Activated CD8-positive, alpha-beta T cell treated with anti-CD3 and anti-CD28 coated beads for 36 hours (primary cell): ENCODE measurements around the gene CXXC4. TPM values are rescaled to one million over a fixed set of nuclear protein-coding genes. Genes with fewer than 3 reads are reported as not detected.

Experiments
- ATAC-seq: fragments of 200-7000 bp; cut with Tn5 transposase; one replicate; pipeline ENCODE4 v1.10.0; 2021; ENCODE audit warnings: mild to moderate bottlenecking, moderate library complexity
- CTCF ChIA-PET: fragments of 350-600 bp; sonication (Branson Sonifier 250); formaldehyde crosslinking; loops from one replicate; lab custom pipeline; 2021; ENCODE audit warnings: antibody characterized with exemption; lab: Charles Lee
- POLR2A ChIA-PET: fragments of 350-600 bp; sonication (Branson Sonifier 250); formaldehyde crosslinking; loops from one replicate; lab custom pipeline; 2021; ENCODE audit warnings: antibody characterized with exemption; lab: Charles Lee
- DNase-seq: peaks from one replicate; pipeline ENCODE4 v3.0.0-alpha.2; 2020
- H3K27ac Mint-ChIP-seq: one replicate; pipeline ENCODE4 v1.8.0; 2021; ENCODE audit warnings: mild to moderate bottlenecking, mixed read lengths
- H3K27me3 Mint-ChIP-seq: one replicate; pipeline ENCODE4 v1.8.0; 2021; ENCODE audit warnings: mixed read lengths
- H3K36me3 Mint-ChIP-seq: one replicate; pipeline ENCODE4 v1.8.0; 2021; ENCODE audit warnings: low read depth, mixed read lengths
- H3K4me1 Mint-ChIP-seq: one replicate; pipeline ENCODE4 v1.8.0; 2021; ENCODE audit warnings: low read depth, mixed read lengths
- H3K4me3 Mint-ChIP-seq: one replicate; pipeline ENCODE4 v1.8.0; 2021; ENCODE audit warnings: mild to moderate bottlenecking, moderate library complexity, mixed read lengths
- H3K9me3 Mint-ChIP-seq: one replicate; pipeline ENCODE4 v1.8.0; 2021; ENCODE audit warnings: mixed read lengths
- CTCF ChIP-seq: fragments of 200-600 bp; IDR thresholded peaks from one replicate; pipeline ENCODE4 v1.8.0; 2022; ENCODE audit warnings: antibody characterized with exemption, mild to moderate bottlenecking
- intact Hi-C: fragments of 100-400 bp; cut with micrococcal nuclease; formaldehyde crosslinking; loops from one replicate; pipeline ENCODE4 v1.10.0; 2022
- total RNA-seq, 2 experiments: library from RNA; stranded (reverse); gene quantifications; one replicate each; pipeline ENCODE4 v1.2.3, GENCODE V29; 2021

CXXC4 gene
- total RNA-seq = not detected

GRCh38 chr4:104494822-104495559 is at the start of gene CXXC4:
TSS of gene CXXC4 (minus strand) at chr4:104494894. CDS start at chr4:104491802, 3,092 bp downstream.
- H3K27ac Mint-ChIP-seq = no peak within 1 kb of the TSS
- no peaks in the 10 kb centered on the region for H3K36me3 Mint-ChIP-seq
- POLR2A ChIA-PET = no interaction called here
- DNase-seq = peak; percentile 8
- CTCF ChIA-PET = no interaction called here
- intact Hi-C loops = loop anchor here (10.0 kb wide), 1 partner anchor 370 kb away; no protein-coding TSS in a partner anchor
- H3K4me3 Mint-ChIP-seq = peak within 1 kb of the TSS; percentile 65
- no peak for ATAC-seq
- peaks cover 27% of the 10 kb centered on the region for H3K4me1 Mint-ChIP-seq
- peaks cover 51% of the 10 kb centered on the region for H3K27me3 Mint-ChIP-seq
- no peak for TF ChIP-seq CTCF
- no peaks in the 10 kb centered on the region for H3K9me3 Mint-ChIP-seq

- Mint-ChIP-seq H3K4me1 (no peaks in the 10 kb centered on the region), H3K4me3 (no peak overlapping the region), H3K9me3 (no peaks in the 10 kb centered on the region), H3K27me3 (no peaks in the 10 kb centered on the region), H3K27ac (no peak overlapping the region), H3K36me3 (no peaks in the 10 kb centered on the region)
- ChIA-PET POLR2A (no interaction called here), CTCF (no interaction called here)
- intact Hi-C loops = no loop called here
- no peak for TF ChIP-seq CTCF
- ATAC-seq (no peak), DNase-seq (no peak)
Measured at GRCh38 chr4:104533156-104533555, 38.5 kb upstream of the CXXC4 start.

DNA sequence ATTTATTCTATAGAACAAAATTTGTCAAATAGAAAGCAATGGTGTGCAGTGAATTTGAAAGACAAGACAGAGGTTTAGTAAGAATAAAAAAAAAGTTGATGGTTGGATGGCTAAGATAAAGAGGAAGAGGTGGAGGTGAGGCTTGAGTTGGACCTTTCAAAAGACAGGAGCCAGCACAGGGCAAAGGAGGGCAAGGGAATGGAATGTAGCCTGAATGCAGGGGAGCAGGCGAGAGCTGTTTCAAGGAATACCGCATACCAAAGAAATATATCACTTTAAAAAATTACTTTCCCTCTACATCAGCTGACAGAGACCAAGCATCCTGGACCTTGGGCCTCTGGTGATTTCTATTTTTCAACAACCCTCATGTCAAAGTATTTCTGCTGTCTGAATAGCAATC is 38.0 kb upstream of the CXXC4 start:
- TF ChIP-seq CTCF = no peak
- Mint-ChIP-seq H3K27ac (no peak overlapping the region), H3K36me3 (no peaks in the 10 kb centered on the region), H3K9me3 (no peaks in the 10 kb centered on the region), H3K27me3 (no peaks in the 10 kb centered on the region), H3K4me1 (no peaks in the 10 kb centered on the region), H3K4me3 (no peak overlapping the region)
- ChIA-PET POLR2A (no interaction called here), CTCF (no interaction called here)
- intact Hi-C loops = no loop called here
- ATAC-seq = no peak
- no peak for DNase-seq

DNA sequence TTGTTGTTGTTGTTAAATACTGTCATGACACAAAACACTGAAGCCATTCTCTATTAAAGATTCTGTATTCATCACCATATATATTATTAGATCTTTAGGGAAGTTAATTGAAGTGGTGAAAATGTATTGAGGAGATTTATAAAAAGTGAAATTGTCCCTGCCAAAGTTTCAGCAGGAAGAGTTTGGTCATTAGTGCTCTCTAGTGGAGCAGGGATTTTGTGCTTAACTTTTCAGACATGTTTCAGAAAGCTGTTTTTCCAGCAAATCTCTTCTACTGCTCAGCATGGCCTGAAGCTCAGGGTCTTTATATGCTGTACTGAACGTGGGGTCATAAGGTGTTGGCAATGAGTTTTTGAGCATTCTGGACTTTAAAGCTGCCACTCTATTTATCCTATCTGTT is 36.7 kb upstream of the CXXC4 start:
- Mint-ChIP-seq H3K9me3 (no peaks in the 10 kb centered on the region), H3K27me3 (no peaks in the 10 kb centered on the region), H3K36me3 (no peaks in the 10 kb centered on the region), H3K4me3 (no peak overlapping the region), H3K4me1 (no peaks in the 10 kb centered on the region), H3K27ac (no peak overlapping the region)
- no peak for DNase-seq
- intact Hi-C loops = no loop called here
- ATAC-seq = no peak
- no peak for TF ChIP-seq CTCF
- CTCF ChIA-PET = no interaction called here
- POLR2A ChIA-PET = no interaction called here

GRCh38 chr4:104530426-104530825 is 35.7 kb upstream of the CXXC4 start:
- intact Hi-C loops = no loop called here
- DNase-seq = no peak
- no peaks in the 10 kb centered on the region for H3K9me3 Mint-ChIP-seq
- H3K27me3 Mint-ChIP-seq = no peaks in the 10 kb centered on the region
- TF ChIP-seq CTCF = no peak
- CTCF ChIA-PET = no interaction called here
- POLR2A ChIA-PET = no interaction called here
- H3K4me3 Mint-ChIP-seq = no peak overlapping the region
- no peaks in the 10 kb centered on the region for H3K4me1 Mint-ChIP-seq
- ATAC-seq = no peak
- no peaks in the 10 kb centered on the region for H3K36me3 Mint-ChIP-seq
- no peak overlapping the region for H3K27ac Mint-ChIP-seq
